Measurements from ENCODE around the gene NPSR1. TPM values are rescaled to one million over a fixed set of nuclear protein-coding genes. Genes with fewer than 3 reads are reported as not detected.

NPSR1 gene
- total RNA-seq, 1 experiment from 2014 or later: not detected

DNA sequence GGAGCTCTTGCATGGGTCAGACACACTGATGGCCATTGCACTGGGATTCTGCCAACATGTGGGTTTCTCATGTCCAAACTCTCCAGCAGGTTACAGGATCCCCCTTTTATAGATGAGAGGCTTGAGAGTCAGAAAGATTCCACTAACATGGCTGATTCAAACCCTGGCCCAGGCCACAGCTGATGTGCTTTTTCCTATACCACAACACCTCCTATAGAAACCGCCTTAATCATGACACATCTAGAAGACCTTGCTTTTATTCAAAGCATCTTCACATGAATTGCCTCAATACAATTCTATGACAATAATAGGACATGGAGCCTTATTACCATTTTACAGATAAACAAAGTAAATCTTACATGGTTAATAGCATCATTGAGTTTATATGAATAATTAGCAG, 190.7 kb downstream of the NPSR1 start:
- H3K27ac Mint-ChIP-seq (ENCODE audit: low read depth, unreplicated experiment): no peak overlapping the region
- no peak for DNase-seq (ENCODE audit: unreplicated experiment)
- no peaks in the 10 kb centered on the region for H3K9me3 Mint-ChIP-seq (ENCODE audit: unreplicated experiment)
- H3K4me1 Mint-ChIP-seq (ENCODE audit: insufficient read depth, unreplicated experiment): peaks cover 20% of the 10 kb centered on the region
- ChIA-PET POLR2A (no interaction called here), CTCF (interaction anchor here (1.0 kb wide), 1 partner anchor 122 kb away, joined by 3 read pairs; no protein-coding TSS in a partner anchor)
- no peaks in the 10 kb centered on the region for H3K27me3 Mint-ChIP-seq (ENCODE audit: insufficient read depth, unreplicated experiment)
- H3K36me3 Mint-ChIP-seq (ENCODE audit: insufficient read depth, unreplicated experiment): no peaks in the 10 kb centered on the region
- BruUV-seq (replicated peaks): no TSS peak
- H3K4me3 Mint-ChIP-seq (ENCODE audit: unreplicated experiment): no peak overlapping the region
- intact Hi-C loops (cut with micrococcal nuclease): loop anchor here (5.0 kb wide), 1 partner anchor 189 kb away; the partner anchor contains the start of gene DPY19L1
- TF ChIP-seq CTCF (IDR thresholded peaks at IDR 0.05; ENCODE audit: unreplicated experiment): no peak

DNA sequence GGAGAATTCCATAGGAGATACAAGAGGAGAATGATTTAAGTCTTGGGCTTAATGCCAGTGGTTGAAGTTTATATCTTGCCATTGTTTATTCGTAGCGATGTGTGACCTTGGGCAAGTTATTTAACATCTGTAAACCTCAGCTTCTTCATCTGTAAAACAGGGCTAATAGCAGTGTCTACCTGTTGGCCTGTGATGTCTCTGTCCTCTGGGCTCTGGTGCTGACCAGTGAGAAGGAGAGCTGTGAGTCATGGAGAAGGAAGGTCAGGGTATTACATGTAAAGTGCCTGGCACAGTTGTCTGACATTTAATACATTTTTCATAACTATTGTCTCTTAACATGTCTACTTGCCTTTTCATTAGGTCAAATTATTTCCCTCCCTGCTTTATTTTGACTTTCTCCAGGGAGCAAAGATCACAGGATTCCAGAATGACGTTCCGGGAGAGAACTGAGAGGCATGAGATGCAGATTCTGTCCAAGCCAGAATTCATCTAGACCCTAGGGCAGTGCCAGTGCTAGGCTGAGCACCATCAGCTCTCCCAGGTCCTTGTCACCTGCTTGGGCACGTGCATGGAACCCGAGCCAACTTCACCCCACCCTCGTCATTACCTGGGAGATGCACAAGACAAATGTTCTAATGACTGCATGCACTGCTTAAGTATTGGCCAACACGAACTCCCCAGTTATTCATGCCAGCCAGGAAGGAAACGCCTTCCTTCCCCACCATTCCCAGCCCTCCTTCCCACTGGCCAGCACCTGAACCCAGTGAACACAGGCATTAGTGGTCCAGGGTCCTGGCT, 191.3 kb downstream of the NPSR1 start:
- Mint-ChIP-seq H3K36me3 (ENCODE audit: insufficient read depth, unreplicated experiment) (no peaks in the 10 kb centered on the region), H3K27me3 (ENCODE audit: insufficient read depth, unreplicated experiment) (no peaks in the 10 kb centered on the region), H3K27ac (ENCODE audit: low read depth, unreplicated experiment) (no peak overlapping the region), H3K4me3 (ENCODE audit: unreplicated experiment) (no peak overlapping the region), H3K4me1 (ENCODE audit: insufficient read depth, unreplicated experiment) (peaks cover 20% of the 10 kb centered on the region), H3K9me3 (ENCODE audit: unreplicated experiment) (no peaks in the 10 kb centered on the region)
- no TSS peak for BruUV-seq (replicated peaks)
- DNase-seq (ENCODE audit: unreplicated experiment): peak; percentile 59
- CTCF ChIA-PET: interaction anchor here (1.0 kb wide), 1 partner anchor 122 kb away, joined by 3 read pairs; no protein-coding TSS in a partner anchor
- TF ChIP-seq CTCF (IDR thresholded peaks at IDR 0.05; ENCODE audit: unreplicated experiment): no peak
- intact Hi-C loops (cut with micrococcal nuclease): loop anchor here (5.0 kb wide), 1 partner anchor 188 kb away; the partner anchor contains the start of gene DPY19L1
- POLR2A ChIA-PET: no interaction called here

- Mint-ChIP-seq H3K27ac (ENCODE audit: low read depth, unreplicated experiment) (no peak overlapping the region), H3K4me3 (ENCODE audit: unreplicated experiment) (no peak overlapping the region), H3K36me3 (ENCODE audit: insufficient read depth, unreplicated experiment) (no peaks in the 10 kb centered on the region), H3K27me3 (ENCODE audit: insufficient read depth, unreplicated experiment) (no peaks in the 10 kb centered on the region), H3K9me3 (ENCODE audit: unreplicated experiment) (no peaks in the 10 kb centered on the region), H3K4me1 (ENCODE audit: insufficient read depth, unreplicated experiment) (peaks cover 20% of the 10 kb centered on the region)
- TF ChIP-seq CTCF (IDR thresholded peaks at IDR 0.05; ENCODE audit: unreplicated experiment): no peak
- POLR2A ChIA-PET: no interaction called here
- intact Hi-C loops (cut with micrococcal nuclease): loop anchor here (5.0 kb wide), 1 partner anchor 187 kb away; the partner anchor contains the start of gene DPY19L1
- no peak for DNase-seq (ENCODE audit: unreplicated experiment)
- CTCF ChIA-PET: interaction anchor here (0.6 to 1.1 kb wide), 2 partner anchors 12 to 176 kb away, joined by 3 to 4 read pairs; no protein-coding TSS in a partner anchor
- no TSS peak for BruUV-seq (replicated peaks)
Observed at GRCh38 chr7:34849986-34850385, 192.0 kb downstream of the NPSR1 start.

DNA sequence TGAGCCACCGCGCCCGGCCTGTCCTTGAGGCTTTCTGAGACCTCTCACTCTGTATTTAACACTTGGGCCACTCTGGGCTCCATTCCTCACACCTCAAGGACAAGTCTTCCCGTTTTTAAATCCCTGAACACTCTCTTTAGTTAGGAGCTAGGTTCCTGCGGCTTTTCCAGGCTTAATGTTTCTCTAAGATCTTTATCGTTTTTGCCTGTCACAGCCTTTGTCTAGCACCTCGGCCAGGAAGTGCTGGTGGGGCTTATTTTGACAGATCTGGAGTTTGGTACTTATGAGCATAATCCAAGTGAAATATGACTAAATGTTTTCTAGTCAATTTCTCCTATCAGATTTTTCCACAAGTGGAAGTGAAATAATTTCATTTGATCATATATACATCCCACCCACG, 192.7 kb downstream of the NPSR1 start:
- peaks cover 15% of the 10 kb centered on the region for H3K4me1 Mint-ChIP-seq (ENCODE audit: insufficient read depth, unreplicated experiment)
- no TSS peak for BruUV-seq (replicated peaks)
- H3K4me3 Mint-ChIP-seq (ENCODE audit: unreplicated experiment): no peak overlapping the region
- ChIA-PET POLR2A (interaction anchor here (0.7 kb wide), 1 partner anchor 35 kb away, joined by 4 read pairs; no protein-coding TSS in a partner anchor), CTCF (interaction anchor here (0.6 to 1.1 kb wide), 4 partner anchors 12 to 753 kb away, joined by 3 to 4 read pairs (median 3); partner anchors contain the start of gene DPY19L1)
- H3K27ac Mint-ChIP-seq (ENCODE audit: low read depth, unreplicated experiment): no peak overlapping the region
- H3K27me3 Mint-ChIP-seq (ENCODE audit: insufficient read depth, unreplicated experiment): no peaks in the 10 kb centered on the region
- H3K36me3 Mint-ChIP-seq (ENCODE audit: insufficient read depth, unreplicated experiment): no peaks in the 10 kb centered on the region
- H3K9me3 Mint-ChIP-seq (ENCODE audit: unreplicated experiment): no peaks in the 10 kb centered on the region
- no peak for DNase-seq (ENCODE audit: unreplicated experiment)
- intact Hi-C loops (cut with micrococcal nuclease): no loop called here
- no peak for TF ChIP-seq CTCF (IDR thresholded peaks at IDR 0.05; ENCODE audit: unreplicated experiment)
